Gastroesophageal sphincter (tissue), 4 donors: ENCODE results near the gene PLAGL2. TPM values are rescaled to one million over a fixed set of nuclear protein-coding genes. Genes with fewer than 3 reads are reported as not detected.

Experiments used
- ATAC-seq: fragments of 150-250 bp; one replicate; pipeline ENCODE4 v1.9.1; 2016; ENCODE audit warnings: mild to moderate bottlenecking, moderate library complexity
- H3K27ac ChIP-seq, 4 donors: fragments of 200-600 bp; sonication (generic) in 3 of 4; 1 replicate in 3 of 4; 2 replicates in 1 of 4; pipeline ENCODE4 v1.5.1; 2016 to 2019
- H3K27me3 ChIP-seq: fragments of 200-600 bp; sonication (generic); one replicate; pipeline ENCODE4 v1.5.1; 2019
- H3K36me3 ChIP-seq, 2 donors: fragments of 200-600 bp; sonication (generic); one replicate each; pipeline ENCODE4 v1.5.1; 2019; ENCODE audit warnings: control low read depth in 1 of 2
- H3K4me1 ChIP-seq, 3 donors: fragments of 200-600 bp; sonication (generic); 1 replicate in 2 of 3; 2 replicates in 1 of 3; pipeline ENCODE4 v1.5.1; 2016 to 2019; ENCODE audit warnings: control low read depth in 2 of 3
- H3K4me3 ChIP-seq, 2 donors: fragments of 200-600 bp; sonication (generic); one replicate each; pipeline ENCODE4 v1.5.1; 2019; ENCODE audit warnings: mild to moderate bottlenecking in 1 of 2, moderate library complexity in 1 of 2
- H3K9me3 ChIP-seq, 3 donors: fragments of 200-600 bp; sonication (generic); one replicate each; pipeline ENCODE4 v1.5.1; 2017 to 2019; ENCODE audit warnings: control low read depth in 2 of 3
- CTCF ChIP-seq, 4 experiments: fragments of 200-600 bp in 2 of 4; fragments of 450-650 bp in 2 of 4; sonication (generic) in 1 of 4; IDR thresholded peaks; one replicate each; pipeline ENCODE4 v1.5.1; 2017 to 2019; ENCODE audit warnings: antibody characterized with exemption in 4 of 4, mild to moderate bottlenecking in 2 of 4, moderate library complexity in 2 of 4
- EP300 ChIP-seq: sonication (generic); formaldehyde crosslinking; IDR thresholded peaks from one replicate; pipeline ENCODE4 v1.6.1; 2017; ENCODE audit warnings: antibody characterized with exemption, mild to moderate bottlenecking
- POLR2AphosphoS5 ChIP-seq: sonication (generic); formaldehyde crosslinking; IDR thresholded peaks from one replicate; pipeline ENCODE4 v1.6.1; 2017; ENCODE audit warnings: antibody characterized with exemption
- WGBS, 2 donors: methylation state at CpG; one replicate each; pipeline ENCODE4 v1.1.5; 2018; ENCODE audit warnings: low coverage in 1 of 2; 5-methylcytosine and 5-hydroxymethylcytosine counted together
- total RNA-seq, 4 donors: library from RNA; depleted of rRNA; stranded (reverse); fragments of >200 nt; gene quantifications; one replicate each; pipeline ENCODE4 v1.1.0, GENCODE V29; 2016

Gene PLAGL2
- total RNA-seq, 4 donors from 2014 or later = 5.8 to 11.0 (median 6.1) TPM

- H3K27ac ChIP-seq = no peak overlapping the region
- no peaks in the 10 kb centered on the region for H3K9me3 ChIP-seq
- TF ChIP-seq EP300 = no peak
- TF ChIP-seq POLR2AphosphoS5 = no peak
- TF ChIP-seq CTCF (IDR thresholded peaks at IDR 0.05) = no peak
- H3K4me3 ChIP-seq = no peak overlapping the region
- no peaks in the 10 kb centered on the region for H3K27me3 ChIP-seq
- no peak for ATAC-seq
- peaks cover 0 to 98% of the 10 kb centered on the region in 2 donors for H3K36me3 ChIP-seq
- 90 to 95% methylated on average over 9 to 10 of the region's 15 CpGs for WGBS, 2 donors
- H3K4me1 ChIP-seq = no peaks in the 10 kb centered on the region
Observed at GRCh38 chr20:32142991-32143390, 64.6 kb downstream of the PLAGL2 start.

Other genes starting within 250 kb of the PLAGL2 start
- under 1 TPM in 2 of 4 donors, not detected in 2; 0.04 to 0.07 TPM for gene XKR7, start 239.6 kb downstream of the PLAGL2 start, total RNA-seq
- gene CCM2L, start 197.3 kb downstream of the PLAGL2 start, total RNA-seq = 1 to 10 TPM; 3.0 to 9.3 (median 5.6) TPM
- 10 to 100 TPM in 2 of 4 donors, 1 to 10 TPM in 2; 2.6 to 31.8 (median 10.2) TPM for gene HCK, start 155.5 kb downstream of the PLAGL2 start, total RNA-seq
- 10 to 100 TPM; 20.7 to 32.6 (median 22.9) TPM for gene TM9SF4, start 98.0 kb downstream of the PLAGL2 start, total RNA-seq
- 10 to 100 TPM; 28.8 to 42.4 (median 33.5) TPM for gene POFUT1, start 137 bp upstream of the PLAGL2 start, total RNA-seq
- 10 to 100 TPM; 21.4 to 29.0 (median 24.4) TPM for gene KIF3B, start 69.9 kb upstream of the PLAGL2 start, total RNA-seq
- gene ASXL1, start 150.6 kb upstream of the PLAGL2 start, total RNA-seq = 10 to 100 TPM; 43.5 to 79.8 (median 58.4) TPM